NCI-H187 (cell line): ENCODE results near the gene ZNF514.
"Not testable (repeated sequence)": the region's sequence is repeated elsewhere in the genome, so short reads cannot be mapped to it uniquely, and the experiment has no call there.

Source experiments
- DNase-seq, 2 experiments: peaks; one replicate each; lab custom pipeline; 2025; lab: John Stamatoyannopoulos, UW

Gene ZNF514

GRCh38 chr2:95159690-95160449, at the start of gene ZNF514:
Gene ZNF514 (minus strand): TSS chr2:95159848. CDS start chr2:95153253, 6,595 bp downstream.
- peak in 1 of 2 experiments; percentile 39 for DNase-seq

- DNase-seq = no peak
Observed at GRCh38 chr2:95208106-95208505, 48.5 kb upstream of the ZNF514 start.

- DNase-seq = peak; percentile 49 to 69
Observed at GRCh38 chr2:95207111-95207961, 47.7 kb upstream of the ZNF514 start, which contains the start of gene ZNF892. Gene ZNF892 (plus strand): TSS chr2:95207521. CDS start chr2:95207816, 295 bp downstream.

- no peak for DNase-seq
Observed at GRCh38 chr2:95206096-95206495, 46.4 kb upstream of the ZNF514 start.

GRCh38 chr2:95204396-95204795, 44.7 kb upstream of the ZNF514 start:
- no peak for DNase-seq

GRCh38 chr2:95203911-95204310, 44.3 kb upstream of the ZNF514 start:
- DNase-seq = no peak

GRCh38 chr2:95192956-95193355, 33.3 kb upstream of the ZNF514 start:
- not testable (repeated sequence) for DNase-seq

GRCh38 chr2:95185973-95186372, 26.3 kb upstream of the ZNF514 start:
- DNase-seq = no peak

GRCh38 chr2:95185197-95185596, 25.5 kb upstream of the ZNF514 start:
- no peak for DNase-seq

GRCh38 chr2:95181774-95182173, 22.1 kb upstream of the ZNF514 start:
- no peak for DNase-seq

- DNase-seq = no peak
Observed at GRCh38 chr2:95179451-95179850, 19.8 kb upstream of the ZNF514 start.

- DNase-seq = no peak
Observed at GRCh38 chr2:95174031-95174542, 14.4 kb upstream of the ZNF514 start.

GRCh38 chr2:95171902-95172301, 12.3 kb upstream of the ZNF514 start:
- DNase-seq = no peak

GRCh38 chr2:95166065-95166763, 6.6 kb upstream of the ZNF514 start:
- no peak for DNase-seq

- DNase-seq = peak; percentile 89 to 92
Observed at GRCh38 chr2:95165371-95166064, 5.9 kb upstream of the ZNF514 start, which contains the start of gene ZNF2. Gene ZNF2 (plus strand): TSS chr2:95165809. CDS start chr2:95176227, 10,418 bp downstream.

- DNase-seq = no peak
Observed at GRCh38 chr2:95165030-95165370, 5.4 kb upstream of the ZNF514 start.

GRCh38 chr2:95158891-95159619, 593 bp downstream of the ZNF514 start:
- peak in 1 of 2 experiments; percentile 4 for DNase-seq

- DNase-seq = no peak
Observed at GRCh38 chr2:95158441-95158840, 1.2 kb downstream of the ZNF514 start.

- no peak for DNase-seq
Observed at GRCh38 chr2:95149397-95149984, 10.2 kb downstream of the ZNF514 start.

GRCh38 chr2:95143838-95144237, 15.8 kb downstream of the ZNF514 start:
- DNase-seq = no peak
